ENCODE measurements around the gene SPTBN4.
"Not testable (repeated sequence)": the region's sequence is repeated elsewhere in the genome, so short reads cannot be mapped to it uniquely, and the experiment has no call there.

SPTBN4 gene

DNA sequence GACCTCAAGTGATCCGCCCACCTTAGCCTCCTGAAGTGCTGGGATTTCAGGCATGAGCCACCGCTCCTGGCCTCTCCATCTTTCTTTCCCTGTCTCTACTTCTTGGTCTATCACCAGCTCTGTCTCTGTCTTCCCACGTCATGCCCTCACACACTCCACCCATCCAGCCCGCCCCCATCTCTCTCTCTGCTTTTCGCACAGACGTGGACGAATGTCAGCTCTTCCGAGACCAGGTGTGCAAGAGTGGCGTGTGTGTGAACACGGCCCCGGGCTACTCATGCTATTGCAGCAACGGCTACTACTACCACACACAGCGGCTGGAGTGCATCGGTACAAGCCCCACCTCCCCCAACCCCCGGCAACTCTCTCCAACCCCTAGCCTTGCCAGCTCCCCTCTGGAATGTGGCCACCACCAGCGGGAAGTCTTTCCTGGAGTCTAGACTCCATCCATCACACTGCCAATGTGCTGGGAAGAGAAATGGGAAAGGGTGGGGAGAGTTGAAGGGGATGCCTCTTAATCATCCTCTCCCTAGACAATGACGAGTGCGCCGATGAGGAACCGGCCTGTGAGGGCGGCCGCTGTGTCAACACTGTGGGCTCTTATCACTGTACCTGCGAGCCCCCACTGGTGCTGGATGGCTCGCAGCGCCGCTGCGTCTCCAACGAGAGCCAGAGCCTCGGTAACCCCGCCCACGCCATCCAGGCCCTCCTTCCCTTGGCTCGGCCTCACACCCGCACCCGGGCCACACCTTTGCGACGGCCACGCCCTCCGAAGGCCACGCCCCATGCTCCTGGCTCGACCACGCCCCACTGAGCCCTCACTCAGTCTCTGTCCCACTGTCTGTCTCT is 156.8 kb downstream of the SPTBN4 start:
- no peak for FAIRE-seq

DNA sequence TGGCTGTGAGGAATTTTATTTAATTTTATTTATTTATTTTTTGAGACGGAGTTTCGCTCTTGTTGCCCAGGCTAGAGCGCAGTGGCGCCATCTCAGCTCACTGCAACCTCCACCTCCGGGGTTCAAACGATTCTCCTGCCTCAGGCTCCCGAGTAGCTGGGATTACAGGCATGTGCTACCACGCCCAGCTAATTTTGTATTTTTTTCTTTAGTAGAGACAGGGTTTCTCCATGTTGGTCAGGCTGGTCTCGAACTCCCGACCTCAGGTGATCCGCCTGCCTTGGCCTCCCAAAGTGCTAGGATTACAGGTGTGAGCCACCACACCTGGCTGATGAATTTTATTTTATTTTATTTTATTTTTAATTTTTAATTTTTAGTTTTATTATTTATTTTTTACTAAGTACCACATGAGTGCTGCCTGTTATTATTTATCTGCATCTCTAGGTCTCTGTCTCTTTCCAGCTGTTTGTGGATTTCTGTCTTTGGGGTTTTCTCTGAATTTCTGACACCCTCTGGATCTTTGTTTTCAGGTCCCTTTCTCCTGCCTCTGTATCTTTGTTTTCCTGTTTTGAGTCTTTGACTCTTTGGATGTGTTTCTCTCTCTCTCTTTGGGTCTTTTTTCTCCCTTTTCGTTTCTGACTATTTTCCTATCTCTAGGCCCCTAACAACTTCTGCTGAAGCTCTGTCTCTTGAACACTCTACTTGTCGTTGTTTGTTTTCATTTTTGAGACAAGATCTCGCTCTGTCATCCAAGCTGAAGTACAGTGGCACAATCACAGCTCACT is 157.8 kb downstream of the SPTBN4 start:
- FAIRE-seq = not testable (repeated sequence)

- no peak for FAIRE-seq
Measured at GRCh38 chr19:40625406-40626120, 158.8 kb downstream of the SPTBN4 start.
